ENCODE measurements around the gene PLCB1.

Gene PLCB1

DNA sequence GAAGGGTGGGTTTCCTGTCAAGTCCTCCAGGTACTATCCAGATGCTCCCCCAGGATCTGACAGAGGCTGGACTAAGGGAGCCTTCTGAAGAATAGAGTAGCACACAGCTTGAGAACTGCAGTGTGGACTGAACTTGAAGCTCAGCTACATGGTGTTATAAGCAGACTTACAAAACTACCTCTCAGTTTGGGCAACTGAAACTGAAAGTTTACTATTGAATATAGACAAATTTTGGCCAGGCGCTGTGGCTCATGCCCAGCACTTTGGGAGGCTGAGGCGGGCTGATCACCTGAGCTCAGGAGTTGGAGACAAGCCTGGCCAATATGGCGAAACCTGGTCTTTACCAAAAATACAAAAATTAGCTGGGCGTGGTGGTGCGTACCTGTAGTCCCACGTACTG is 348.5 kb downstream of the PLCB1 start:
- DNase-seq (ENCODE audit: low read depth in 2 of 2, low spot score in 1 of 2), result no peak

DNA sequence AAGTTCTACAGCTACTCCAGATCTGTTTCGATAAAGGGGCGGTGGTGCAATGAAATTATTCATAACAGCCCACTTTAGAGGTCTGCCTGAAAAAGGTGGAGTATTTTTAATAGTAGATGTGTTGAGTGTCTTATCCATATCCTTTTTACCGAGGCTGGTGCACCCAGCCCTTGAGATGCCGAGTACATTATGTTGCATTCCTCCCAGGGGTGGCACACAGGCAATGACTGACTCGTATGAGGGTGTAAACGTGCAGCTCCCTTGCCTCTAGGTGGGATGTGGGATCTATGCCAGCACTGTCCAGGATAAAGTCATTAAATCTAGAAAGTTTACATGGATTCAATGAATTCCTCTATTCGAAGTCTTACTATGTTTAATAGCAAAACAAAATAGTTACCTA is 355.6 kb downstream of the PLCB1 start:
- DNase-seq (ENCODE audit: low read depth in 2 of 2, low spot score in 1 of 2), result no peak

DNA sequence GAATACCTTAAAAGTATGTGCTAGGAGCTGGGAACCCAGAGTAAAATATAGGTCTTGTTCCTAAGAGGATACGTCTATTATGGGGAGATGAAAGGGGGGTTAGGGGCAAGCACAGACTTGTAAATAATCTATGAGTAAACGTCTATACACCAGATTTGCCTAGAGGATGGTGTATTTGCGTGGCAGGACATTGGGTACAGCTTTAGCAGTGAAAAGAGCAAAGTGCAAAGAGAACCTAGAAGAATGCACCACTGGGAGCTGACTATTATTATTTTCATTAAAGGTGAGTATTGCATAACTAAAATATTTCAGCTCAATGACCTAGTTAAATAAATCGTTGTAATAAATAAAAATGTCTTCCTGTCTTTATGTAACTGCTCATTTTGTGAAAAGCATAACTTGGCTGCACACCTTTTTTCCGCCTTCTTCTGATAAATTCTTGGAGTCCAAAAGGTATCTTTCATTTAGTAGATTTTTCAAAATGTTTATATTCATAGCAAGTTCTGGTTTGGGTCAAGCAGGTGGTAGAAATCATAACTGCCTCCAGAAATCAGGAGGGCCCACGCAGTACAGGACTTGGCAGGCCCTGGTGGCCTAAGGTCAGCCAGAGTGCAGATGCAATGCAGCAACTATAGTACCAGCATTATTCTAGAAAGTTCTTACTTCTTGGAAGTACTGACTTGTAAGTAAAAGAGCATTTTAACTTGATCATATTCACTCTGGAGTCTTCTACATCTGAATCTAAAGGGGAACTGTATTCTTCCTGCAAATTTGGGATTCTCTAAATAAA is 357.2 kb downstream of the PLCB1 start:
- DNase-seq (ENCODE audit: low read depth in 2 of 2, low spot score in 1 of 2), result no peak

DNA sequence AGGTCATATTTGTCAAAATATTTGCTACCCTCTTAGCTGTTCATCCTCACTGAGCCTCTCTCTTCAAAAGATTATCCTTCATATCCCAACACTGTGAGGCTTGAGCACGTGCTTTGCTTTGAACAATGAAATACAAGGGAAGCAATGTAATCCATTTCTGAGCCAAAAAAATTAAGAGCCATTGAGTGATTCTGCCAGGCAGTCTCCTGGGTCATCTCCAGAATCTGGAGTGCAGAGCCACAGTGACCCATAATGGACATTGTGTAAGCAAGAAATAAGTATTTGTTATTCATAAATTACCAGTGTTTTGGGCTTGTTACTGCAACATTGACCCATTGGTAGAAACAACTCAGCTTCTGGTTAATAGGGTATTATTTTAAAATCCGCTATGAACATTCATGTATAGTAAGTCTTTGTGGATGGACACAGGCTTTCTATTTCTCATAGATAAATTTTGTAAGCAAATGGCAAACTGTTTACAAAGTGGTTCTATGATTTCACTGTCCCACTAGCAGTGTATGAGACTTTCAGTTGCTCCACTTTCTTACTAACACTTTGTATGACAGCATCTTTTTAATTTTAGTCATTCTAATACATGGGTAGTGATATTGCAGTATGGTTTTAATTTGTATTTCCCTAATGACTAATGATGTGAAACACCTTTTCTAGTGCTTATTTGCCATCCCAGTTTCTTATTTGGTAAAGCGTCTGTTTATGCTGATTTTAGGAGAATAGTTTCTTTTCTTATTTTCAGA is 358.2 kb downstream of the PLCB1 start:
- no peak for DNase-seq (ENCODE audit: low read depth in 2 of 2, low spot score in 1 of 2)

DNA sequence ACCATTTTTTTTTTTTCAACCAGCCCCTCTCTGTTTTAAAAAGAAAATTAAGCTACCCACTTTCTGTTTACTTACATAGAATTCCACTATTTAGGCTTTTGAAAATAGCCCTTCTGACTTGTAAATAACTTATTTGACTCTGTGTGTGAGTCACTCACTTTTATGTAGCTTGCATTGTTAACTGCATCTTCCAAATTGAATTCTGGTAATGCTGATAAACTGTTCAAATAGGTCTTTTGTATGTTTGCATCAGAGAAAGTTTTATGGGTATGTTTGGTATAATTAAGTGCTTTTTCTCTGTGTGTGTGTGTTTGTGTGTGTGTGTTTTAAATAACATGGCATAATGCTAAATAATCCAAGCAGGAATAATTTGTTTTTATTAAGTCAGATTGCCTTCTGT is 360.1 kb downstream of the PLCB1 start:
- no peak for DNase-seq (ENCODE audit: low read depth in 2 of 2, low spot score in 1 of 2)

DNA sequence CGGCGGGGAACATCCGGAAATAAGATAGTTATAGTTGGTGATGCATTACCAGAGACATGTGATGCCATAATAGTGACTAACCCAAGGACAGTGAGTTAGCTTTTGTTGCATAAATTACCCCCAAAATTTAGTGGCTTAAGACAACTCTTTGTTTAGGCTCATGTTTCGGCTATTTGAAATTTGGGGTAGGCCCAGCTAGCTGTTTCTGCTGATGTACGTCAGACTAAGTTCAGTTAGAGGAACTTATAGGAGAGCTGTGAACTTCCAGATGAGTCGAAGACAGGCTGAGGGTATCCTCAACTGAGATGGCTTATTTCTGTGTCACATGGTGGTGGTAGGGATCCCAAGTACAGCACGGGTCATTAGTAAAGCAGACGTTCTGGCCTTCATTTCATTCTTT is 366.5 kb downstream of the PLCB1 start:
- DNase-seq (ENCODE audit: low read depth in 2 of 2, low spot score in 1 of 2), result no peak

DNA sequence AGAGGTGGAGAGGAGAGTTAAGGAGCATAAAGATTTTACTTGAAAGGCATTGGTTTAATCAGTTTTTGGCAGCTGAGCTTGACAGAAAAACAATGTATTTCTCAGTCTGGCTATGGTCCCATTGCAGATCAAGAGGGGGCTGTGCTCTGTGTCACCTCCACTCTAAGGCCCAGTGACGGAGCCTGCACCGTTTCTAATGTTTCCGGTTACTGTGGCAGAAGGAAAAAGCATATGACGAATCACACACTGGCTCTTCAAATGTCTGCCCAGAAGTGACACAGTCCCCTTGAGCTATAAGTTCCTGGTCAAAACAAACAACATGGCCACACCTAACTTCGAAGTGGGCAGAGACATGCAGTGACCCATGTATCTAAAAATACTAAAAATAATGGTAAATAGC is 372.0 kb downstream of the PLCB1 start:
- DNase-seq (ENCODE audit: low read depth in 2 of 2, low spot score in 1 of 2), result no peak

DNA sequence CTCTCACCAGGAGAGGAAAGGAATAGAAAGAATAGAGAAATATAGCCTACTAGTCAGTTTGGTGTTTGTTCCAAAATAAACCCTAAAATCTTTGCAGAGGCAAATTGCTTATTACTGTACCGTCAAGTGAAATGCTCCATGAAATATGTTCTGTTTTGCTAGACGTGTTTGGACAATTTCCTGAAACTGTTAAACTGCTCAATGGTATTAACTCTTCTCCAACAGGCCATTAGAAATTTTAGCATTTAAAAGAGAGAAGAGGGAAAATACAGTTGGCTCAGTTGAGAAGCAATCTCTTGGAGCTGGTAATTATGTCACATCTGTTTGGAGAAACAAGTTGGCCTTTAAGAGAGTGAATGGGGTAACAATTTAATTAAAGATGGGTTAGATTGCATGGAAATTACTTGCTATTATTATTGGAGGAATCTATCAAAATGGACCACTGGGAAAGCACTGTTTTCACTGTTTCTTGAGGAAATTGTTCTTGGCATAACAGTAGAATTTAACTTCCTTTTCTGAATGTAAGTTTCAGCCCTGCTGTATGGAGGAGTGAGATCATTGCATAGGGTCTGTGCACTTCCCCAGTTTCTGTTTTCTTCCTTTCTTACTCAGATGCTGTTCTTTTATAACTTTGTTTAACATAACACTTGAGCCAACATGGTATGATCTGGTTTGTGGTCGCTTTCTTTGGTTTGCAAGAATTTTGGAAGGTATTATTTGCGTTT is 373.6 kb downstream of the PLCB1 start:
- DNase-seq (ENCODE audit: low read depth in 2 of 2, low spot score in 1 of 2), result no peak

DNA sequence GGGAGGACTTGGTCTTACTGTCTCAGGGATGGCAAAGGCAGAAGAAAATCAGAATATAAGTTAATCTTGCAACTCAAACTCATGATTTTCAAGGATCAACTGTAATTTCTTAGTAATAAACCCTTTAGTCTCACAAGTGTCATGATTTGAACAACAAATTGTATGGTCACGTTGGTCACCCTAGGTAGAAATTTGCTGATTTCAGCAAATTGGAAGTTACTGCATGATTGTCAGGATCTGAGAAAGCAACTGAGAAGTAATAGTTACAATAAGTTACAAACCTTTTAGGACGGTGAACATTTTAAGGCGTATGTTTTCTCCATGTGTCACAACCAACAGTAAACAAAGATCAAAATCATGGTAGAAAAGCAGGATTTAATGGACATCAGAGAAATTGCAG is 375.2 kb downstream of the PLCB1 start:
- no peak for DNase-seq (ENCODE audit: low read depth in 2 of 2, low spot score in 1 of 2)

DNA sequence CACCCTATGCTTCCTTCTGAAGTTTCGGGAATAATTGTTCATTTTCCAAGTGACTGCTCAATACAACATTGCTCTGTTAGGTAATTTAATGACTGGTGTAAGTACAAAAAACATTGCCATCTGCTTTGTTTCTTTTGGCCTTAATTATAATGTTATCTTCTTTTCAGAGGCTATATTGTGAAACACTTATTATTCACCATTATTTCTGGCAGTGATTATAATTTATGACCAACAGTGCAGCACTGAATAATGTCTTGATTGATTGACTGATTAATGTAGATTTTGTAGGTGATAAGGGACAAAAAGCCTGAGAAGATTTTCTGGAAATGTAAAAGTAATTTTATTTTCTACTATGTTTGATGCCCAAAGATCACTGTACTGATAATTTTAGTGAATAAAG is 377.7 kb downstream of the PLCB1 start:
- no peak for DNase-seq (ENCODE audit: low read depth in 2 of 2, low spot score in 1 of 2)

DNA sequence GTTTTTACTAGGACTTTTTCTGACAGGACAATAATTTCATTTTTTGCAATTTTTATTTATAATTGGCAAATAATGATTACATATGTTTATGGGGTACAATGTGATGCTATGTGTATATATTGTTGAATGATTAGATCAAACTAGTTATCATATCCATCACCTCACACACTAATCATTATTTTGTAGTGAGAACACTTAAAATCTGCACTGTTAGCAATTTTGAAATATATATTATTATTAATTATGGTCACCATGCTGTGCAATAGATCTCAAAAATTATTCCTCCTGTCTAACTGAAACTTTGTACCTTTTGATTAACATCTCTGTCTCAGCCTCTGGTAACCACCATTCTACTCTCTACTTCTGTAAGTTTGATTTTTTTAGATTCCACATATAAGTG is 378.7 kb downstream of the PLCB1 start:
- DNase-seq (ENCODE audit: low read depth in 2 of 2, low spot score in 1 of 2), result no peak

DNA sequence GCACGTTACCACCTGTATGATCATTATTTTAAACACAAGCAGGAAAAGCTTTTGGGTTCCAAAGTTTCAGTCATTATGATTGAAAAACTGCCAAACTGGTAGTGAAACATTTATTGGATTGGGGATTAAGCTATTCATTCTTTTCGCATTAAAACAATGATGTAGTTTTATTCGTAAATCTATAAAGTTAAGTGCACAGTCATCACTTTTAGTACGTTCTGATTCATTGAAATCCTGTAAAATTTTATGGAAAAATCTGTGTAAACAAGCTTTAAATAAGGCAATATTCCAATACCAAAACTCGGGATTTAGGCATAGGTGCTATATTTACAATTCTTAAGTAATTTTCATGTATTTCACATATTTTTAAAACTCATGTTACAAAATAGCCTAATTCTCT is 379.9 kb downstream of the PLCB1 start:
- no peak for DNase-seq (ENCODE audit: low read depth in 2 of 2, low spot score in 1 of 2)

DNA sequence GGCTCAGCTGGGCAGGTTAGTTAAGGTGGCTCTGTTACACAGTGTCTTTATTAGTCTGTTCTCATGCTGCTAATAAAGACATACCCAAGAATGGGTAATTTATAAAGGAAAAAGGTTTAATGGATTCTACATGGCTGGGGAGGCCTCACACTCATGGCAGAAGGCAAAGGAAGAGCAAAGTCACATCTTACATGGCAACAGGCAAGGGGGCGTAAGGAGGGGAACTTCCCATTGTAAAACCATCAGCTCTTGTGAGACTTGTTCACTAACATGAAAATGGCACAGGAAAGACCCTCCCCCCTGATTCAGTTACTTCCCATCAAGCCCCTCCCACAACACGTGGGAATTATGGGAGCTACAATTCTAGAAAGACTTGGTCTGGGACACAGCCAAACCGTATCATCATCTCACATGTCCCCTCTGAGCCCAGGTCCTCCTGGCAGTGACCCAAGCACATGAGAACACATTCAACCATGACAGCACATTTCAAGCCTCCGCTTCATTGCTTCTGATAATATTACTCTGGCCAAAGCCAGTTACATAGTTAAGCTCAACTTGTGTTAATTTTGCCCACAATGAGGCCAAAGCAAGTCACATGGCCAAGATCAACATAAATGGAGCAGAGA is 383.9 kb downstream of the PLCB1 start:
- no peak for DNase-seq (ENCODE audit: low read depth in 2 of 2, low spot score in 1 of 2)

DNA sequence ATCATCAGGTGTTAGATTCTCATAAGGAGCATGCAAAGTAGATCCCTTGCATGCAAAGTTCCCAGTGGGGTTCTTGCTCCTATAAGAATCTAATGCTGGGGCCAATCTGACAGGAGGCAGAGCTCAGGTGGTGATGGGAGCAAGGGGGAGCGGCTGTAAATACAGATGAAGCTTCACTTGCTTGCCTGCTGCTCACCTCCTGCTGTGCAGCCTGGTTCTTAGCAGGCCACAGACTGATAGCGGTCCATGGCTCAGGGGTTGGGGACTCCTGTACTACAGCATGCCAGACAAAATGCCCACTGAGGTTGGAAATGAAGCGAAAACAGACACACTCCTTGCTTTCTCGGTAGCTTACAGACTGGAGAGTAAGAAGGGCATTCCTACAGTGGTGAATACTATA is 386.8 kb downstream of the PLCB1 start:
- no peak for DNase-seq (ENCODE audit: low read depth in 2 of 2, low spot score in 1 of 2)

DNA sequence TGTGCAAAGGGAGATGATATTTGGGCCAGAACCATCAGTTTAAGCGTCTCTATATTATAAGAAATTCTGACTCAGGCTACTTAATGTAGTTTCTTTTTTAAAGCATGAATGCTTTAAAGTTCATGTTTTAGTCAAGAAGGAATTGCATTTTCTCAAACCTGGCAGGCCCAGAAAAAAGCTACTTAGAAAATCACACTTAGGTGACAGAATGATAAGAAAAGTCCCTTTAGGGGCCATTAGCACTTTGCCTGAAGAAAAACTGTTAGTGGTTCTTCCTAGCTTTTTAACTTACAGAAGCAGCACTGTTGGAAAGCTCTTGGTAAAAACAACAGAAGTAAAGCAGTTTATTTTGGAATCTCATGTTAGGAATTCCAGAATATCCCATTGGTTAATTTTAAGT is 387.8 kb downstream of the PLCB1 start:
- DNase-seq (ENCODE audit: low read depth in 2 of 2, low spot score in 1 of 2), result no peak

DNA sequence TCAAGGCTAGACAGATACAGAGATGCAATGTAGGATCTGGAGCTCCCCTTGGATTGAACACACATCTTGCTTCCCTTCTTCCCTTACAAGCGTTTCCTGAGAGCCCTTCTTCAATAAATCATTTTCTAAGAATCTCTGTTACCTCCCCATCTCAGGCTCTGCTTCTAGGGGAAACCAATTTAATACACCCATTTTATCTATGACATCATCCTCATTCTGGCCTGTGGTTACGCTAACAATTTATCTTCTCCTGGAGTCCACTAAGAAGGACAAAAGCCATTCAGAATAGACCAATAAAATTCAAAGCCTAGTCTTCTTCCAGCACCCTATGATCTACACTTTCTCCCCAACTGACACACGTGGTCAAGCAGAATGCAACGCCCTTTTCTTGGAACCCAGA is 390.1 kb downstream of the PLCB1 start:
- DNase-seq (ENCODE audit: low read depth in 2 of 2, low spot score in 1 of 2), result no peak

DNA sequence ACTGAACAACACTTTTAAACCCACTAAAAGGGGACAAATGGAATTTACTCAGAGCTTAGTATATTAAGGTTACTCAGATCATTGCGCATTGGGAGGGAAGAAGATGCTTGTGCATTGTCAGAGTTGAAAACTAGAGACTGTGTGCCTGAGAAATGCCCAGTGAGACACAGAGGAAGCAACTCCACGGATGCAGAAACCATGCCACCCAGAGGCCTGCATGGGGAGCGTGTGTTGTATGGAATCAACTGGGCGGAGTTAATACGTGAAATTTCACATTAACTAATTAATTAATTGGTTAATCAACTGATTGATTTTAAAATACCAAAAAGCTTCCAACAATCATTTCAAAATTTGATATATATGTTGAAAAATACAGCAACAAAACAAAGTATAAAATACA is 391.6 kb downstream of the PLCB1 start:
- no peak for DNase-seq (ENCODE audit: low read depth in 2 of 2, low spot score in 1 of 2)

DNA sequence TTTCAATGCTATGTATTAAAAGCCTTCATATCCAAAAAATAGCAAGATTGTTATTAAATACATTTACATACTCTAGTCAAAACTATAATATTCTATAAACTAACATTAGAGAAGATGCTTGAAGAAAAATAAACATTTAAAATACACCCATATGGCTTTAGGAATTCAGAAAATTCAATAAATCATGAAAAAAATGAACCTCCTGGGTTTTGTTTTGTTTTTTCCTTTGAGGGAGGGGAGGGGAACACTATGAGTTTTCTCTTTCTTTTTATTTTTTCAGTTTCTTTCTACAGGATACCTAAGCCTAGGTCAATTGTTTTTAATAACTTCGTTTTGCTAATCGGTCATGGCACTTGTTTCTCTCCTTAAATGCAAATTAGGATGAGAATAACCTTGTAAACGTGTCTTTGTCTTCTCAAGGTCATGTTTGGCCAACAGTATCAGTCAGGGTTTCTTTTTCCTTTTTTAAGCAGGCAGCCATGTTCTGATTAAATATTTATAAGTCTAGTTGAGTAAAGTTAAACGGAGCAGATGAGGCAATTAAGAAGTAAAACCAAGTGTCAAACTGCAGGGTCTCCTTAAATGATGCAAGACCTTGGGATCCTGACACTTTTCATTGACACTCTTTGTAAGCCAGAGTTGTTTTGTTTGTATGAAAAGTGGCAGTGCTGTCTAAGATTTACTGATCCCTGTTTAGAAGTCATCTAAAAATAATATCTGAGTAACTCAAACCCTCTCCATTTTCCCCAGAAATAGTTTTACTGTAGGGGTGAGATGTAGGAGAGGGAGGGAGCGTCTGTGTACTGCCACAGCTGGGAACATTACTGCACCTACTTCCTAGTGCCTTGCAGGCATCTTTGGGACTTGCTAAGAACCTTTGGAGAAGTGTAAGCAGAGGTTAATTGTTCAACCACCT is 392.3 kb downstream of the PLCB1 start:
- no peak for DNase-seq (ENCODE audit: low read depth in 2 of 2, low spot score in 1 of 2)

DNA sequence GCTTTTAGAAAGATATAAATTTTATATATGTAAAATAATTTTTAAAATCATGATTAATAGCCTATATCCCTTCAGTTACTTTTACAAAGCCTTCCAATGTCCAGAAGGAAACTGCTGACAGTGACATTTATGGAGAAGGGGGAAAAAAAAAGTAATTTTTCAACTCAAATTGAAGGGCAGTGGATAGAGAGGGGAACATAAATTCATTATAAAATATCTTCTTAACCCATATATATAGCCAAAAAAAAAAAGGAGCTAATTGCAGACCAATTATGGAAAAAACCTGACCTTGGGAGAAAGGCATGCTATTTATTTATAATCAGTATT is 392.9 kb downstream of the PLCB1 start:
- DNase-seq (ENCODE audit: low read depth in 2 of 2, low spot score in 1 of 2), result no peak

DNA sequence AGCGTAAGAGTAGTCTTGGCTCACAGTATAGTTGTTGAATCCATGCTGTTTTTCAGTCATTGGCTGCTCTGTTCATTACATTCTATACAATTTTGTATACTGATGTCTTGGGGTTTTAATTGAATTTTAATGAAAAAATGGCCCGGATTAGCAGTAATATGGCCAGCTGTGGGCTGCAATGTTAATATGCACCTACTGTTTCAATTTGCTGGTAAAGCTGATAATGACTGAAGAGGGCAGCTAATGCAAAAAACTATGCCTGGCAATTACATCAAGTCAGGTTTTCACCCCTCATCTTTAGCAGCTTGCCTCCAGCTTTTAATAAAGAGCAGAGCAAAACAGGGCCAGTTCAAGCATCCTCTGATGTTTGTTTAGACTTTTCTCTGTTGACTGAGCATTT is 394.5 kb downstream of the PLCB1 start:
- DNase-seq (ENCODE audit: low read depth in 2 of 2, low spot score in 1 of 2), result no peak

Measured in stimulated activated CD8-positive, alpha-beta memory T cell treated with anti-CD3 and anti-CD28 coated beads, Interleukin-4, amount 100 ng/mL, for 1 hour (primary cell).